HepG2 (cell line): Measurements from ENCODE around the gene BLCAP. TPM values are rescaled to one million over a fixed set of nuclear protein-coding genes. Genes with fewer than 3 reads are reported as not detected.

ENCODE experiments used
- CBFB ChIP-seq: sonication (generic); formaldehyde crosslinking; IDR thresholded peaks from 2 replicates; pipeline ENCODE4 v1.4.0; 2020; ENCODE audit warnings: missing genetic modification reagents
- CEBPB ChIP-seq: IDR thresholded peaks from 2 replicates; pipeline ENCODE4 v1.6.1; 2011; ENCODE audit warnings: low read depth, low read length, improper control_type of control experiment, borderline replicate concordance
- DR1 ChIP-seq: sonication (generic); formaldehyde crosslinking; IDR thresholded peaks from 2 replicates; pipeline ENCODE4 v1.8.0; 2021; ENCODE audit warnings: mild to moderate bottlenecking, missing genetic modification reagents, inconsistent platforms
- FOSL2 ChIP-seq: sonication (generic); formaldehyde crosslinking; IDR thresholded peaks from 2 replicates; pipeline ENCODE4 v1.4.0; 2020; ENCODE audit warnings: missing genetic modification reagents
- HOXD1 ChIP-seq: sonication (generic); formaldehyde crosslinking; IDR thresholded peaks from 2 replicates; pipeline ENCODE4 v1.5.0; 2020; ENCODE audit warnings: missing genetic modification reagents
- NFATC3 ChIP-seq: sonication (generic); formaldehyde crosslinking; IDR thresholded peaks from 2 replicates; pipeline ENCODE4 v1.5.1; 2020; ENCODE audit warnings: mild to moderate bottlenecking, missing genetic modification reagents
- NFRKB ChIP-seq: fragments of 450-650 bp; IDR thresholded peaks from 2 replicates; pipeline ENCODE4 v1.6.1; 2017
- PCBP2 ChIP-seq: fragments of 200-400 bp; formaldehyde crosslinking; optimal IDR thresholded peaks from 2 replicates; pipeline ENCODE3; 2018; ENCODE audit warnings: low read length, low read depth; ENCODE audit not compliant: poor library complexity, severe bottlenecking
- REXO4 ChIP-seq: sonication (generic); formaldehyde crosslinking; IDR thresholded peaks from 2 replicates; pipeline ENCODE4 v1.8.0; 2022; ENCODE audit warnings: missing genetic modification reagents, mild to moderate bottlenecking, borderline replicate concordance
- SALL1 ChIP-seq: sonication (generic); formaldehyde crosslinking; IDR thresholded peaks from 2 replicates; pipeline ENCODE4 v1.8.0; 2022; ENCODE audit warnings: mild to moderate bottlenecking, missing genetic modification reagents
- TRIM24 ChIP-seq: sonication (generic); formaldehyde crosslinking; IDR thresholded peaks from 2 replicates; pipeline ENCODE4 v1.8.0; 2022; ENCODE audit warnings: mild to moderate bottlenecking, missing genetic modification reagents
- U2AF1 ChIP-seq: fragments of 200-400 bp; formaldehyde crosslinking; optimal IDR thresholded peaks from 2 replicates; pipeline ENCODE3; 2017; ENCODE audit warnings: mild to moderate bottlenecking, low read depth, low read length
- ZFP90 ChIP-seq: sonication (generic); formaldehyde crosslinking; IDR thresholded peaks from 2 replicates; pipeline ENCODE4 v1.8.0; 2022; ENCODE audit warnings: missing genetic modification reagents, mild to moderate bottlenecking, inconsistent platforms, borderline replicate concordance
- ZNF12 ChIP-seq: sonication (generic); formaldehyde crosslinking; IDR thresholded peaks from 2 replicates; pipeline ENCODE4 v1.5.0; 2020; ENCODE audit warnings: missing genetic modification reagents
- ZNF20 ChIP-seq: sonication (generic); formaldehyde crosslinking; IDR thresholded peaks from 2 replicates; pipeline ENCODE4 v1.4.0; 2020; ENCODE audit warnings: mild to moderate bottlenecking, moderate library complexity, missing genetic modification reagents
- ZNF224 ChIP-seq: sonication (generic); formaldehyde crosslinking; IDR thresholded peaks from 2 replicates; pipeline ENCODE4 v1.5.0; 2020; ENCODE audit warnings: mild to moderate bottlenecking, missing genetic modification reagents
- ZNF30 ChIP-seq: sonication (generic); formaldehyde crosslinking; IDR thresholded peaks from 2 replicates; pipeline ENCODE4 v1.5.0; 2020; ENCODE audit warnings: mild to moderate bottlenecking, missing genetic modification reagents
- ZNF431 ChIP-seq: sonication (generic); formaldehyde crosslinking; IDR thresholded peaks from 2 replicates; pipeline ENCODE4 v1.9.0; 2022; ENCODE audit warnings: missing genetic modification reagents, low read depth, mild to moderate bottlenecking, borderline replicate concordance
- ZNF549 ChIP-seq: sonication (generic); formaldehyde crosslinking; IDR thresholded peaks from 2 replicates; pipeline ENCODE4 v1.5.0; 2020; ENCODE audit warnings: missing genetic modification reagents
- ZNF570 ChIP-seq: sonication (generic); formaldehyde crosslinking; IDR thresholded peaks from 2 replicates; pipeline ENCODE4 v1.4.0; 2020; ENCODE audit warnings: mild to moderate bottlenecking, missing genetic modification reagents, borderline replicate concordance
- ZNF644 ChIP-seq: IDR thresholded peaks from 2 replicates; pipeline ENCODE4 v1.6.1; 2016; ENCODE audit warnings: low read depth
- ZNF75D ChIP-seq: sonication (generic); formaldehyde crosslinking; IDR thresholded peaks from 2 replicates; pipeline ENCODE4 v1.8.1; 2023; ENCODE audit warnings: missing genetic modification reagents, mild to moderate bottlenecking, borderline replicate concordance
- polyA plus RNA-seq, 8 experiments: library from polyadenylated mRNA; depleted of rRNA in 3 of 8; stranded (reverse) in 7 of 8; unstranded in 1 of 8; fragments of >200 nt; fragmentation: Illumina TruSeq in 4 of 8; extraction: Trizol in 4 of 8; gene quantifications; 2 replicates each; pipeline versions ENCODE4 v1.2.1 to v1.2.3, GENCODE V29; 2011 to 2016; ENCODE audit warnings: low read depth in 4 of 8, missing spikeins in 1 of 8, mixed read lengths in 1 of 8; ENCODE audit not compliant: insufficient read depth in 1 of 8
- total RNA-seq, 5 experiments: library from RNA; depleted of rRNA; stranded (reverse); fragments of >200 nt; fragmentation: Illumina TruSeq; extraction: Trizol; gene quantifications; 2 replicates each; pipeline ENCODE4 v1.2.3, GENCODE V29; 2016; ENCODE audit warnings: low read depth in 1 of 5
- TF ChIP-seq, protein P1 (sequence below), 2 experiments: sonication (generic) in 1 of 2; formaldehyde crosslinking in 1 of 2; IDR thresholded peaks; 2 replicates each; pipeline versions ENCODE4 v1.6.1 to v1.9.0; 2014 to 2022; ENCODE audit warnings: antibody characterized with exemption in 1 of 2, borderline replicate concordance in 1 of 2, inconsistent platforms in 1 of 2, low read depth in 1 of 2, missing genetic modification reagents in 1 of 2
- TF ChIP-seq, protein P2 (sequence below): sonication (generic); formaldehyde crosslinking; IDR thresholded peaks from 2 replicates; pipeline ENCODE4 v1.4.0; 2020; ENCODE audit warnings: missing genetic modification reagents
- TF ChIP-seq, protein P3 (sequence below), 2 experiments: fragments of 450-650 bp in 1 of 2; sonication (generic) in 1 of 2; formaldehyde crosslinking; IDR thresholded peaks; 2 replicates each; pipeline versions ENCODE4 v1.5.0 to v1.8.0; 2020 to 2022; ENCODE audit warnings: mild to moderate bottlenecking in 1 of 2, missing genetic modification reagents in 1 of 2

Gene BLCAP
- total and polyA plus RNA-seq, 2 of the 13 experiments (the other 11 are each of a cell fraction or from before 2014, with no cell fraction given), result 52.4 to 86.8 TPM

DNA sequence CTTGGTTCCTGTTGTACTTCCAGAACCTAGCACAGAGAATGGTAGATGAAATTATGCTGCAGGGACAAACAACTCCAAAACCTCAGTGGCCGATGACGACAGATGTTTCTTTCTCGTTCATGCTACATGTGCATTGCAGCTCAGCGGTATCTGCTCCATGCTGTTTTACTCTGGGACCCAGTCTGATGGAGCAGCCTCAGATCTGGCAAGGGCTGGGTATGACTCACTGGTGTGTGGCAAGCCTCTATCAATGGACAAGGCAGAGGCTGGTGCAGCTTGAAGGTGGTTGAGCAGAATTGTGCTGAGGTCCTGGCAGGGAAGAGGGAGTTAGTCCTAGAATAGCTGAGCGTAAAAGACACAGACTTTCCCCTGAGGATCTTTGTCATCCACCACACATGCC, 10.3 kb upstream of the BLCAP start (continued):
- TF ChIP-seq PCBP2, result no peak
- no peak for TF ChIP-seq ZNF644 (CRISPR knock-in tag)
- TF ChIP-seq, protein P1, sequence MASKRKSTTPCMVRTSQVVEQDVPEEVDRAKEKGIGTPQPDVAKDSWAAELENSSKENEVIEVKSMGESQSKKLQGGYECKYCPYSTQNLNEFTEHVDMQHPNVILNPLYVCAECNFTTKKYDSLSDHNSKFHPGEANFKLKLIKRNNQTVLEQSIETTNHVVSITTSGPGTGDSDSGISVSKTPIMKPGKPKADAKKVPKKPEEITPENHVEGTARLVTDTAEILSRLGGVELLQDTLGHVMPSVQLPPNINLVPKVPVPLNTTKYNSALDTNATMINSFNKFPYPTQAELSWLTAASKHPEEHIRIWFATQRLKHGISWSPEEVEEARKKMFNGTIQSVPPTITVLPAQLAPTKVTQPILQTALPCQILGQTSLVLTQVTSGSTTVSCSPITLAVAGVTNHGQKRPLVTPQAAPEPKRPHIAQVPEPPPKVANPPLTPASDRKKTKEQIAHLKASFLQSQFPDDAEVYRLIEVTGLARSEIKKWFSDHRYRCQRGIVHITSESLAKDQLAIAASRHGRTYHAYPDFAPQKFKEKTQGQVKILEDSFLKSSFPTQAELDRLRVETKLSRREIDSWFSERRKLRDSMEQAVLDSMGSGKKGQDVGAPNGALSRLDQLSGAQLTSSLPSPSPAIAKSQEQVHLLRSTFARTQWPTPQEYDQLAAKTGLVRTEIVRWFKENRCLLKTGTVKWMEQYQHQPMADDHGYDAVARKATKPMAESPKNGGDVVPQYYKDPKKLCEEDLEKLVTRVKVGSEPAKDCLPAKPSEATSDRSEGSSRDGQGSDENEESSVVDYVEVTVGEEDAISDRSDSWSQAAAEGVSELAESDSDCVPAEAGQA (IDR thresholded peaks at IDR 0.05; ENCODE audit: low read depth), result no peak
- TF ChIP-seq, protein P1 (CRISPR knock-in tag; IDR thresholded peaks at IDR 0.05; ENCODE audit: borderline replicate concordance), result no peak
- TF ChIP-seq HOXD1 (CRISPR knock-in tag), result no peak
- TF ChIP-seq, protein P2, sequence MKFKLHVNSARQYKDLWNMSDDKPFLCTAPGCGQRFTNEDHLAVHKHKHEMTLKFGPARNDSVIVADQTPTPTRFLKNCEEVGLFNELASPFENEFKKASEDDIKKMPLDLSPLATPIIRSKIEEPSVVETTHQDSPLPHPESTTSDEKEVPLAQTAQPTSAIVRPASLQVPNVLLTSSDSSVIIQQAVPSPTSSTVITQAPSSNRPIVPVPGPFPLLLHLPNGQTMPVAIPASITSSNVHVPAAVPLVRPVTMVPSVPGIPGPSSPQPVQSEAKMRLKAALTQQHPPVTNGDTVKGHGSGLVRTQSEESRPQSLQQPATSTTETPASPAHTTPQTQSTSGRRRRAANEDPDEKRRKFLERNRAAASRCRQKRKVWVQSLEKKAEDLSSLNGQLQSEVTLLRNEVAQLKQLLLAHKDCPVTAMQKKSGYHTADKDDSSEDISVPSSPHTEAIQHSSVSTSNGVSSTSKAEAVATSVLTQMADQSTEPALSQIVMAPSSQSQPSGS (CRISPR knock-in tag), result no peak
- TF ChIP-seq CBFB (CRISPR knock-in tag), result no peak
- TF ChIP-seq ZNF30, result no peak
- TF ChIP-seq, protein P3, sequence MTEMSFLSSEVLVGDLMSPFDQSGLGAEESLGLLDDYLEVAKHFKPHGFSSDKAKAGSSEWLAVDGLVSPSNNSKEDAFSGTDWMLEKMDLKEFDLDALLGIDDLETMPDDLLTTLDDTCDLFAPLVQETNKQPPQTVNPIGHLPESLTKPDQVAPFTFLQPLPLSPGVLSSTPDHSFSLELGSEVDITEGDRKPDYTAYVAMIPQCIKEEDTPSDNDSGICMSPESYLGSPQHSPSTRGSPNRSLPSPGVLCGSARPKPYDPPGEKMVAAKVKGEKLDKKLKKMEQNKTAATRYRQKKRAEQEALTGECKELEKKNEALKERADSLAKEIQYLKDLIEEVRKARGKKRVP (CRISPR knock-in tag; IDR thresholded peaks at IDR 0.05), result no peak
- no peak for TF ChIP-seq ZNF12 (CRISPR knock-in tag)
- no peak for TF ChIP-seq ZFP90
- no peak for TF ChIP-seq ZNF570 (CRISPR knock-in tag)
- no peak for TF ChIP-seq ZNF549 (CRISPR knock-in tag)
- TF ChIP-seq ZNF20 (CRISPR knock-in tag), result no peak
- no peak for TF ChIP-seq ZNF224
- 0 out of 2 replicates have a peak, but pooled peaks have one; percentile 13 for TF ChIP-seq SALL1 (CRISPR knock-in tag)
- no peak for TF ChIP-seq U2AF1
- no peak for TF ChIP-seq NFRKB
- peak; percentile 49; the same call in 1 of the 2 replicates for TF ChIP-seq CEBPB
- no peak for TF ChIP-seq ZNF75D (CRISPR knock-in tag)
- peak; percentile 88 for TF ChIP-seq FOSL2 (CRISPR knock-in tag)
- no peak for TF ChIP-seq ZNF431 (CRISPR knock-in tag)
- TF ChIP-seq DR1, result no peak
- TF ChIP-seq REXO4, result no peak
- no peak for TF ChIP-seq TRIM24
- 0 out of 2 replicates have a peak, but pooled peaks have one; percentile 26 for TF ChIP-seq NFATC3
